SU-DHL-6 (cell line): ENCODE data around the gene ERI2.

Source experiments
- H2AFZ ChIP-seq: fragments of 200-600 bp; sonication (generic); 2 replicates; pipeline ENCODE4 v1.6.1; 2014; ENCODE audit warnings: low read depth, mild to moderate bottlenecking, moderate library complexity, mixed read lengths, antibody characterized with exemption, low read length; ENCODE audit not compliant: severe bottlenecking
- H3F3A ChIP-seq: fragments of 200-600 bp; shearing (Covaris generic); 2 replicates; pipeline ENCODE4 v1.6.0; 2016; ENCODE audit warnings: antibody characterized with exemption, mild to moderate bottlenecking; ENCODE audit not compliant: insufficient read depth
- H3K27ac ChIP-seq: fragments of 200-600 bp; sonication (generic); 2 replicates; pipeline ENCODE4 v1.5.1; 2016; ENCODE audit warnings: low read depth, mild to moderate bottlenecking, low read length, moderate library complexity, mixed read lengths
- H3K27me3 ChIP-seq: fragments of 200-600 bp; sonication (generic), shearing (Covaris generic); 2 replicates; pipeline ENCODE4 v1.6.0; 2014; ENCODE audit warnings: mild to moderate bottlenecking, low read length
- H3K36me3 ChIP-seq: fragments of 200-600 bp; sonication (generic); 2 replicates; pipeline ENCODE4 v1.6.1; 2014; ENCODE audit warnings: mild to moderate bottlenecking, low read length, mixed read lengths
- H3K4me2 ChIP-seq: fragments of 300-600, 200-600 bp; shearing (Covaris generic), sonication (generic); 2 replicates; pipeline ENCODE4 v1.6.0; 2014; ENCODE audit warnings: low read length, low read depth, mild to moderate bottlenecking; ENCODE audit not compliant: poor library complexity, severe bottlenecking
- H3K4me3 ChIP-seq: fragments of 200-600 bp; sonication (generic); 2 replicates; pipeline ENCODE4 v1.5.1; 2014; ENCODE audit warnings: antibody characterized with exemption, low read length, mild to moderate bottlenecking, mixed read lengths; ENCODE audit not compliant: insufficient read depth, poor library complexity, severe bottlenecking
- H3K79me2 ChIP-seq: fragments of 200-600 bp; sonication (generic); 2 replicates; pipeline ENCODE4 v1.6.1; 2014; ENCODE audit warnings: mild to moderate bottlenecking, low read length, moderate library complexity; ENCODE audit not compliant: insufficient read depth
- H3K9ac ChIP-seq: fragments of 200-600 bp; sonication (generic); 2 replicates; pipeline ENCODE4 v1.7.0; 2014; ENCODE audit warnings: mild to moderate bottlenecking, low read length
- H3K9me2 ChIP-seq: fragments of 200-600 bp; sonication (generic); replicated peaks from 2 replicates; pipeline ENCODE4 v1.6.1; 2014; ENCODE audit warnings: low read length; ENCODE audit not compliant: insufficient read depth
- H3K9me3 ChIP-seq: fragments of 200-600 bp; sonication (generic); 2 replicates; pipeline ENCODE4 v1.6.1; 2014; ENCODE audit warnings: low read length, mixed read lengths; ENCODE audit not compliant: insufficient read depth
- H4K20me1 ChIP-seq: fragments of 200-600 bp; sonication (generic); 2 replicates; pipeline ENCODE4 v1.6.1; 2014; ENCODE audit warnings: low read depth, mild to moderate bottlenecking, antibody characterized with exemption, low read length, moderate library complexity, mixed read lengths
- CTCF ChIP-seq: fragments of 200-600 bp; sonication (generic); IDR thresholded peaks from one replicate; pipeline ENCODE4 v1.5.1; 2017; ENCODE audit warnings: antibody characterized with exemption, mild to moderate bottlenecking, low read length, moderate library complexity; ENCODE audit not compliant: insufficient read depth, poor library complexity, severe bottlenecking
- EZH2phosphoT487 ChIP-seq: fragments of 200-600 bp; sonication (generic), shearing (Covaris generic); conservative IDR thresholded peaks from 2 replicates; pipeline ENCODE4 v1.6.1; 2018; ENCODE audit warnings: mild to moderate bottlenecking, antibody characterized with exemption, low read length, moderate library complexity, mixed read lengths

The ERI2 gene

GRCh38 chr16:20830372-20830771 lies 24.1 kb upstream of the ERI2 start:
- no peaks in the 10 kb centered on the region for H3K79me2 ChIP-seq
- H3K27me3 ChIP-seq = no peaks in the 10 kb centered on the region
- no peak overlapping the region for H3K4me2 ChIP-seq
- H3K9me3 ChIP-seq = no peaks in the 10 kb centered on the region
- no peaks in the 10 kb centered on the region for H3K9me2 ChIP-seq
- H4K20me1 ChIP-seq = no peaks in the 10 kb centered on the region
- H3F3A ChIP-seq = peaks cover 21% of the 10 kb centered on the region
- H3K27ac ChIP-seq = no peak overlapping the region
- H3K9ac ChIP-seq = no peak overlapping the region
- H2AFZ ChIP-seq = no peak overlapping the region
- H3K4me3 ChIP-seq = no peak overlapping the region
- H3K36me3 ChIP-seq = peaks cover 34% of the 10 kb centered on the region
- TF ChIP-seq CTCF (no peak), EZH2phosphoT487 (no peak)

DNA sequence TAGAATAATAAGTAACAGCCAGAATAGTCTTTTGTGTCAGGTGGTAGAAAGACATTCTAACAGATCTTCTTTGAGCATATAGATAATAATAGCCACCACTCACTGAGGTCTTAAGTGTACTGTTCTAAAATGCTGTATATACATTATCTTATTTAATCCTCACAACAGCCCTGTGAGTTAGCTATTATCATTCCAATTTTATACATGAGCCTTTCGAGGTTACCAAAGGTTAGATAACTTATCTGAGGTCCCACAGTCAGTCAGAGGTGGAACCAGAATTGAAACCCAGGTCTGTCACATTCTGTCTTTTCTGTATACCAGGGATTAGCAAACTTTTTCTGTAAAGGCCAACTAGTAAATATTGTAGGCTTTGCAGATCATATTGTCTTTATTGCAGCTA lies 23.3 kb upstream of the ERI2 start:
- Histone ChIP-seq H3K9ac (no peak overlapping the region), H3K4me3 (no peak overlapping the region), H3K36me3 (peaks cover 26% of the 10 kb centered on the region), H3F3A (peaks cover 20% of the 10 kb centered on the region), H3K27ac (no peak overlapping the region), H3K27me3 (no peaks in the 10 kb centered on the region), H2AFZ (no peak overlapping the region), H4K20me1 (no peaks in the 10 kb centered on the region), H3K79me2 (no peaks in the 10 kb centered on the region), H3K4me2 (no peak overlapping the region), H3K9me2 (no peaks in the 10 kb centered on the region), H3K9me3 (no peaks in the 10 kb centered on the region)
- TF ChIP-seq CTCF = no peak
- TF ChIP-seq EZH2phosphoT487 = no peak

GRCh38 chr16:20826039-20826566 lies 19.8 kb upstream of the ERI2 start:
- Histone ChIP-seq H3K79me2 (no peaks in the 10 kb centered on the region), H3K27me3 (no peaks in the 10 kb centered on the region), H3K27ac (no peak overlapping the region), H3K9me3 (no peaks in the 10 kb centered on the region), H3F3A (no peaks in the 10 kb centered on the region), H3K9me2 (no peaks in the 10 kb centered on the region), H3K9ac (no peak overlapping the region), H3K4me2 (no peak overlapping the region), H4K20me1 (no peaks in the 10 kb centered on the region), H3K4me3 (no peak overlapping the region), H3K36me3 (peaks cover 19% of the 10 kb centered on the region), H2AFZ (no peak overlapping the region)
- no peak for TF ChIP-seq CTCF
